DOHH2 (cell line): ENCODE data around the gene CRYM.

Source experiments
- EZH2phosphoT487 ChIP-seq: fragments of 200-600 bp; sonication (generic); IDR thresholded peaks from 2 replicates; pipeline ENCODE4 v1.6.1; 2017; ENCODE audit warnings: borderline replicate concordance, mild to moderate bottlenecking, antibody characterized with exemption, low read length, moderate library complexity, mixed read lengths
- TF ChIP-seq, protein P1 (sequence below): fragments of 200-600 bp; sonication (generic); IDR thresholded peaks from one replicate; pipeline ENCODE4 v1.5.1; 2014; ENCODE audit warnings: antibody characterized with exemption, mild to moderate bottlenecking, low read depth, low read length; ENCODE audit not compliant: poor library complexity, severe bottlenecking

DNA sequence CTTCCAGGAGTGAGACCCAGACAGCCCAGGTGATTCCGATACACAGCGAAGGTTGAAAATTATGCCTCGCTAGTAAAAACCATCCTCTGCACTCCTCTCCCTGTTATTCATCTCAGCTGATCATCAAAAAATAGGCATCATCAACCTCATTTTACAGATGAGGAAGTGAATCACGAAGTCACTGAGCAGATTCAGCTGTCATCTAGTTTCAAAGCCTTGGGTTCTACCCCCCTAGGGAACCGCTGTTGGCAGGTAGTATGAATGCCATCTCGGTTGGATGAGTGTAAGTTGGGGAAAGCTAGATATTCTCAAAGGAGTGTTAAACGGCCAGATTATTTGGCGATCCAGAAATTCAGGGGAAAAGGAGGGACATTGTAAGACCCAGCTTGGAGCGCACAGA lies 2.0 kb downstream of the CRYM start:
- TF ChIP-seq, protein P1, sequence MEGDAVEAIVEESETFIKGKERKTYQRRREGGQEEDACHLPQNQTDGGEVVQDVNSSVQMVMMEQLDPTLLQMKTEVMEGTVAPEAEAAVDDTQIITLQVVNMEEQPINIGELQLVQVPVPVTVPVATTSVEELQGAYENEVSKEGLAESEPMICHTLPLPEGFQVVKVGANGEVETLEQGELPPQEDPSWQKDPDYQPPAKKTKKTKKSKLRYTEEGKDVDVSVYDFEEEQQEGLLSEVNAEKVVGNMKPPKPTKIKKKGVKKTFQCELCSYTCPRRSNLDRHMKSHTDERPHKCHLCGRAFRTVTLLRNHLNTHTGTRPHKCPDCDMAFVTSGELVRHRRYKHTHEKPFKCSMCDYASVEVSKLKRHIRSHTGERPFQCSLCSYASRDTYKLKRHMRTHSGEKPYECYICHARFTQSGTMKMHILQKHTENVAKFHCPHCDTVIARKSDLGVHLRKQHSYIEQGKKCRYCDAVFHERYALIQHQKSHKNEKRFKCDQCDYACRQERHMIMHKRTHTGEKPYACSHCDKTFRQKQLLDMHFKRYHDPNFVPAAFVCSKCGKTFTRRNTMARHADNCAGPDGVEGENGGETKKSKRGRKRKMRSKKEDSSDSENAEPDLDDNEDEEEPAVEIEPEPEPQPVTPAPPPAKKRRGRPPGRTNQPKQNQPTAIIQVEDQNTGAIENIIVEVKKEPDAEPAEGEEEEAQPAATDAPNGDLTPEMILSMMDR = no peak
- no peak for TF ChIP-seq EZH2phosphoT487
